Activated naive CD8-positive, alpha-beta T cell (primary cell): Measurements from ENCODE around the gene NUP58.
"Not testable (repeated sequence)": the region's sequence is repeated elsewhere in the genome, so short reads cannot be mapped to it uniquely, and the experiment has no call there.

Source experiments
- H3K27ac Mint-ChIP-seq: one replicate; pipeline ENCODE4 v1.8.0; 2021; ENCODE audit warnings: mixed read lengths
- H3K27me3 Mint-ChIP-seq: one replicate; pipeline ENCODE4 v1.8.0; 2021; ENCODE audit warnings: mixed read lengths
- H3K36me3 Mint-ChIP-seq: one replicate; pipeline ENCODE4 v1.8.0; 2021; ENCODE audit warnings: mixed read lengths
- H3K4me1 Mint-ChIP-seq: one replicate; pipeline ENCODE4 v1.8.0; 2021; ENCODE audit warnings: low read depth, mixed read lengths
- H3K4me3 Mint-ChIP-seq: one replicate; pipeline ENCODE4 v1.8.0; 2021; ENCODE audit warnings: mild to moderate bottlenecking, mixed read lengths
- H3K9me3 Mint-ChIP-seq: one replicate; pipeline ENCODE4 v1.8.0; 2021; ENCODE audit warnings: low read depth, mixed read lengths

The NUP58 gene

GRCh38 chr13:25335856-25336255 lies 34.4 kb downstream of the NUP58 start:
- Mint-ChIP-seq H3K27ac (no peak overlapping the region), H3K36me3 (peaks cover 11% of the 10 kb centered on the region), H3K4me3 (no peak overlapping the region), H3K4me1 (peaks cover 4% of the 10 kb centered on the region), H3K27me3 (no peaks in the 10 kb centered on the region), H3K9me3 (no peaks in the 10 kb centered on the region)

DNA sequence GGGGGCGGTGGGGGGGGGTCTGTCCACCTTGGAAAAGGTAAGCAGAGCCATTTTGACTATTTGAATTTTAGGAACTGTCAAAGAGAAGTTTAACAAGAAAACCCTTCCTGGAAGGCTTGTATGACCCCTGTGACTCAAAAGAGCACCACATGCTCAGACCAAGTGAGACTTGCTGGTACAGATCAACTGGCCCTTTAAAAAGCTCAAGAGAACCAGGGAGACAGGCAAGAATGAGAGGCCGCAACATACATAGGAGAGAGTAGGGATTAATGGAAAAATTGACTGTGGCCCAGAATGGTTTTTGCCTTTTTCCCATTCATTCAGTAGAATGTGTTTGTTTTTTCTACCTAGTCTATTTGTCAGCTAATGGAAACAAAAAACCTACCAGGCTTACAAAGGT lies 44.2 kb downstream of the NUP58 start:
- H3K4me1 Mint-ChIP-seq: no peaks in the 10 kb centered on the region
- peaks cover 2% of the 10 kb centered on the region for H3K36me3 Mint-ChIP-seq
- no peaks in the 10 kb centered on the region for H3K27me3 Mint-ChIP-seq
- H3K4me3 Mint-ChIP-seq: no peak overlapping the region
- no peak overlapping the region for H3K27ac Mint-ChIP-seq
- H3K9me3 Mint-ChIP-seq: no peaks in the 10 kb centered on the region

DNA sequence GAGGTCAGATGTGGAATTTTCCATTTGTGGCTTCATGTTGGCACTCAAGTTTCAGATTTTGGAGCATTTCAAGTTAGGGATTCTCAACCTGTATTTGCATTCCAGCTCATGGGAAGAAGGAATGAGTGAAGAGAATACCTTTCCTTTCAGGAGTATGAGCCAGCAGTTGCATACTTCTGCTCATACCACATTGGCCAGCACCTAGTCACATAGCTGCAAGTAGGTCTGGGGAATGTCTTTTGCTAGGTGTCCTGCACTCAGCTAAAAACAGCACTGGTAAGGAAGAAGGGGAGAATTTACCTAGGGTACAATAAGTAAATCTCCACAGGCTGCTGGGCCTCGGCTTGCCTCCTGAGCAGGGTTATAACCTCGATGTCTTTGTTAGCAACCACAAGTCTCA lies 45.7 kb downstream of the NUP58 start:
- no peak overlapping the region for H3K4me3 Mint-ChIP-seq
- no peak overlapping the region for H3K27ac Mint-ChIP-seq
- H3K36me3 Mint-ChIP-seq: peaks cover 2% of the 10 kb centered on the region
- no peaks in the 10 kb centered on the region for H3K4me1 Mint-ChIP-seq
- no peaks in the 10 kb centered on the region for H3K27me3 Mint-ChIP-seq
- H3K9me3 Mint-ChIP-seq: no peaks in the 10 kb centered on the region

GRCh38 chr13:25351404-25351803 lies 50.0 kb downstream of the NUP58 start:
- no peaks in the 10 kb centered on the region for H3K36me3 Mint-ChIP-seq
- H3K4me1 Mint-ChIP-seq: no peaks in the 10 kb centered on the region
- H3K27me3 Mint-ChIP-seq: peaks cover 10% of the 10 kb centered on the region
- no peaks in the 10 kb centered on the region for H3K9me3 Mint-ChIP-seq
- no peak overlapping the region for H3K27ac Mint-ChIP-seq
- H3K4me3 Mint-ChIP-seq: no peak overlapping the region

- Mint-ChIP-seq H3K9me3 (no peaks in the 10 kb centered on the region), H3K27ac (no peak overlapping the region), H3K4me3 (no peak overlapping the region), H3K4me1 (no peaks in the 10 kb centered on the region), H3K27me3 (peaks cover 12% of the 10 kb centered on the region), H3K36me3 (no peaks in the 10 kb centered on the region)
Observed at GRCh38 chr13:25352230-25352629, 50.8 kb downstream of the NUP58 start.

DNA sequence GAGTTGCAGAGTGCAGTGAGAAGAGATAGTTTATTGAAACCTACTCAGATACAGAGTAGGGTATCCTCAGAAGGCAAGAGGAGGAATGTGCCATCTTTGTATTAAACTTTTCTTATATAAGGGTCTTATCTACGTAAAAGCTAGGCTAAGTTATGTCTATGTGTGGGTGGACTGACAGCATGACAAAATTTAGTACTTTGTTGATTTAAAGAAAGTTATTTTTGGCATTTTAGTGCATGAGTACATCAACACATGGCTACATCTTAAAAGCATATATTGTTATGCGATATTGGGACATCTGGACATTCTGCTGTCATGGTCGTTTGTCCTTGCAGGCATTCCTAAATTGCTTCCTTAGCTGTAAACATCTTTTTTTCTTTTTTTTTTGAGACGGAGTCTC lies 51.4 kb downstream of the NUP58 start:
- Mint-ChIP-seq H3K4me1 (no peaks in the 10 kb centered on the region), H3K4me3 (no peak overlapping the region), H3K27me3 (peaks cover 14% of the 10 kb centered on the region), H3K27ac (no peak overlapping the region), H3K9me3 (no peaks in the 10 kb centered on the region), H3K36me3 (no peaks in the 10 kb centered on the region)

- Mint-ChIP-seq H3K36me3 (peaks cover 2% of the 10 kb centered on the region), H3K4me3 (no peak overlapping the region), H3K9me3 (no peaks in the 10 kb centered on the region), H3K4me1 (no peaks in the 10 kb centered on the region), H3K27me3 (peaks cover 19% of the 10 kb centered on the region), H3K27ac (no peak overlapping the region)
Observed at GRCh38 chr13:25353344-25353743, 51.9 kb downstream of the NUP58 start.

DNA sequence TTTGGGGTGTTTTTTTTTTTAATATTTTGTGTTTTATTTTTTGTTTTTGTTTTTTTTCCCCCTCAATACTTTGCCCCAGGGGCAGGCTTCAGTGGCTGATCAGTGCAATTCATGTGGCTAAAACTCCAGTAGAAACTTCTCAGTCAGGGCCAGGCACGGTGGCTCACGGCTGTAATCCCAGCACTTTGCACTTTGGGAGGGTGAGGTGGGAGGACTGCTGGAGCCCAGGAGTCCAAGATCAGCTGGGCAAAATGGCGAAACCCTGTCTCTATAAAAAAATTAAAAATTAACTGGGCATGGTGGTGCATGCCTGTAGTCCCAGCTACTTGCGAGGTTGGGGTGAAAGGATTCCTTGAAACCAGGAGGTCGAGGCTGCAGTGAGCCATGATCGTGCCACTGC lies 53.0 kb downstream of the NUP58 start:
- Mint-ChIP-seq H3K4me1 (no peaks in the 10 kb centered on the region), H3K27ac (no peak overlapping the region), H3K4me3 (no peak overlapping the region), H3K27me3 (peaks cover 19% of the 10 kb centered on the region), H3K36me3 (peaks cover 2% of the 10 kb centered on the region), H3K9me3 (no peaks in the 10 kb centered on the region)

GRCh38 chr13:25360443-25360842 lies 59.0 kb downstream of the NUP58 start:
- peaks cover 17% of the 10 kb centered on the region for H3K27me3 Mint-ChIP-seq
- H3K4me1 Mint-ChIP-seq, H3K4me3 Mint-ChIP-seq, H3K27ac Mint-ChIP-seq, H3K9me3 Mint-ChIP-seq, H3K36me3 Mint-ChIP-seq: not testable (repeated sequence)

DNA sequence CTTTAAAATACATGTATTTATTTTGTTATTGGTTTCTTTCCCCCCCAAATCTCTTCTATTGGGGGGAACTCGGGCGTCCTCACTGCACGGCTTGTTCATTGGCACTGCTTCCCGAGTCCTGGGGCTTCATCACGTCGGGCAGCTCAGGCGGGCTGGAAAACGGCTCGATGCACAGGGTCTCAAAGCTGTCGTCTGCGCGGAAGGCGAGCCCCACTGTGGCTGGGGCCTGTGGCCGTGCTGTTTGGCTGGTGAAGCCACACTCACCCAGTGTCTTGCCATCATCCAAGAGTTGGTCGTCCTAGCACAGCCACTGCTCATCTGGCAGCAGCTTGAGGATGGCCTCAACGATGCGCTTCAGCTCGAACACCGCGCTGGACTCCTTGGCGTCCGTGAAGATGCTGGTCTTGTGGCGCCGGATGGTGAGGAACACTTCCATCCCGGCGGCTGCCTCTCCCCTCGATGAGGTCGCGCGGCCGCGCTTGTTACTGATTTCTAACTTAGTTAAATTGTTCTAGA lies 64.4 kb downstream of the NUP58 start:
- no peak overlapping the region for H3K27ac Mint-ChIP-seq
- H3K9me3 Mint-ChIP-seq: no peaks in the 10 kb centered on the region
- H3K27me3 Mint-ChIP-seq: peaks cover 17% of the 10 kb centered on the region
- peaks cover 3% of the 10 kb centered on the region for H3K36me3 Mint-ChIP-seq
- no peak overlapping the region for H3K4me3 Mint-ChIP-seq
- H3K4me1 Mint-ChIP-seq: no peaks in the 10 kb centered on the region

GRCh38 chr13:25371158-25371874 lies 69.9 kb downstream of the NUP58 start:
- Mint-ChIP-seq H3K27ac (no peak overlapping the region), H3K27me3 (peaks cover 51% of the 10 kb centered on the region), H3K9me3 (no peaks in the 10 kb centered on the region), H3K4me1 (peaks cover 10% of the 10 kb centered on the region), H3K4me3 (peak overlapping the region; percentile 78), H3K36me3 (no peaks in the 10 kb centered on the region)

- no peaks in the 10 kb centered on the region for H3K36me3 Mint-ChIP-seq
- peaks cover 10% of the 10 kb centered on the region for H3K4me1 Mint-ChIP-seq
- no peaks in the 10 kb centered on the region for H3K9me3 Mint-ChIP-seq
- H3K27ac Mint-ChIP-seq: no peak within 1 kb of the TSS
- H3K27me3 Mint-ChIP-seq: peaks cover 51% of the 10 kb centered on the region
- peak within 1 kb of the TSS; percentile 78 for H3K4me3 Mint-ChIP-seq
Observed at GRCh38 chr13:25371875-25372283, 70.5 kb downstream of the NUP58 start, which contains the start of gene ATP8A2. TSS of gene ATP8A2 (plus strand) at chr13:25371974. CDS start at chr13:25372213, 239 bp downstream.

- H3K4me3 Mint-ChIP-seq: peak overlapping the region; percentile 65
- H3K4me1 Mint-ChIP-seq: peaks cover 10% of the 10 kb centered on the region
- H3K27me3 Mint-ChIP-seq: peaks cover 53% of the 10 kb centered on the region
- no peak overlapping the region for H3K27ac Mint-ChIP-seq
- no peaks in the 10 kb centered on the region for H3K36me3 Mint-ChIP-seq
- H3K9me3 Mint-ChIP-seq: no peaks in the 10 kb centered on the region
Observed at GRCh38 chr13:25372284-25373081, 71.1 kb downstream of the NUP58 start.

- H3K4me3 Mint-ChIP-seq: no peak overlapping the region
- no peaks in the 10 kb centered on the region for H3K36me3 Mint-ChIP-seq
- H3K27ac Mint-ChIP-seq: no peak overlapping the region
- H3K4me1 Mint-ChIP-seq: peaks cover 10% of the 10 kb centered on the region
- H3K9me3 Mint-ChIP-seq: no peaks in the 10 kb centered on the region
- H3K27me3 Mint-ChIP-seq: peaks cover 44% of the 10 kb centered on the region
Observed at GRCh38 chr13:25375727-25376358, 74.4 kb downstream of the NUP58 start.
